ENCODE measurements around the gene PALLD.
A peak's percentile ranks its signal among the peaks of the same experiment; 100 is the strongest.
"Not testable (repeated sequence)": the region's sequence is repeated elsewhere in the genome, so short reads cannot be mapped to it uniquely, and the experiment has no call there.

PALLD gene

DNA sequence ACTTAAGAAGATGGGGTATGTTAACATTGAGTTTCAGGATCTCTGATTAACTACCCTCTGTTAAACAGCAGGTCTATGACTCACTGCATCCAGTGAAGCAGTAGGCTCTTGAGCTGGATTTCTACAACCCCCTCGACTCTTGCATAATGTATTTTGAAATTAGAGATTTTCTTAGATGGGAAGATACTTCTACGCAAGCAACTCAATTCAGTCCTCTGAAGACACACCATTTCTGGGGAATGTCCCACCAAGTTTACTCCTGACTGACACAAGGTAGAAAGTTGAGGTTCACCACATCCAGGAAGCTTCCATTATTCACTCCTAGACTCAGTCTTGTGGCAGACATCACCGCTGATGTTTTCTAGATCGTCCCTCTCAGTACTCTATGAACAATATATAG is 12.9 kb downstream of the PALLD start:
- TF ChIP-seq, protein P1, sequence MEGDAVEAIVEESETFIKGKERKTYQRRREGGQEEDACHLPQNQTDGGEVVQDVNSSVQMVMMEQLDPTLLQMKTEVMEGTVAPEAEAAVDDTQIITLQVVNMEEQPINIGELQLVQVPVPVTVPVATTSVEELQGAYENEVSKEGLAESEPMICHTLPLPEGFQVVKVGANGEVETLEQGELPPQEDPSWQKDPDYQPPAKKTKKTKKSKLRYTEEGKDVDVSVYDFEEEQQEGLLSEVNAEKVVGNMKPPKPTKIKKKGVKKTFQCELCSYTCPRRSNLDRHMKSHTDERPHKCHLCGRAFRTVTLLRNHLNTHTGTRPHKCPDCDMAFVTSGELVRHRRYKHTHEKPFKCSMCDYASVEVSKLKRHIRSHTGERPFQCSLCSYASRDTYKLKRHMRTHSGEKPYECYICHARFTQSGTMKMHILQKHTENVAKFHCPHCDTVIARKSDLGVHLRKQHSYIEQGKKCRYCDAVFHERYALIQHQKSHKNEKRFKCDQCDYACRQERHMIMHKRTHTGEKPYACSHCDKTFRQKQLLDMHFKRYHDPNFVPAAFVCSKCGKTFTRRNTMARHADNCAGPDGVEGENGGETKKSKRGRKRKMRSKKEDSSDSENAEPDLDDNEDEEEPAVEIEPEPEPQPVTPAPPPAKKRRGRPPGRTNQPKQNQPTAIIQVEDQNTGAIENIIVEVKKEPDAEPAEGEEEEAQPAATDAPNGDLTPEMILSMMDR (IDR thresholded peaks at IDR 0.05; ENCODE audit: low read depth, low read length), result no peak
- Histone ChIP-seq H3K36me3 (no peaks in the 10 kb centered on the region), H3K9me3 (no peaks in the 10 kb centered on the region), H3K4me1 (peaks cover 7% of the 10 kb centered on the region), H3K4me3 (ENCODE audit: low read depth, low read length) (no peak overlapping the region), H3K27me3 (no peaks in the 10 kb centered on the region)
- no peak for DNase-seq

DNA sequence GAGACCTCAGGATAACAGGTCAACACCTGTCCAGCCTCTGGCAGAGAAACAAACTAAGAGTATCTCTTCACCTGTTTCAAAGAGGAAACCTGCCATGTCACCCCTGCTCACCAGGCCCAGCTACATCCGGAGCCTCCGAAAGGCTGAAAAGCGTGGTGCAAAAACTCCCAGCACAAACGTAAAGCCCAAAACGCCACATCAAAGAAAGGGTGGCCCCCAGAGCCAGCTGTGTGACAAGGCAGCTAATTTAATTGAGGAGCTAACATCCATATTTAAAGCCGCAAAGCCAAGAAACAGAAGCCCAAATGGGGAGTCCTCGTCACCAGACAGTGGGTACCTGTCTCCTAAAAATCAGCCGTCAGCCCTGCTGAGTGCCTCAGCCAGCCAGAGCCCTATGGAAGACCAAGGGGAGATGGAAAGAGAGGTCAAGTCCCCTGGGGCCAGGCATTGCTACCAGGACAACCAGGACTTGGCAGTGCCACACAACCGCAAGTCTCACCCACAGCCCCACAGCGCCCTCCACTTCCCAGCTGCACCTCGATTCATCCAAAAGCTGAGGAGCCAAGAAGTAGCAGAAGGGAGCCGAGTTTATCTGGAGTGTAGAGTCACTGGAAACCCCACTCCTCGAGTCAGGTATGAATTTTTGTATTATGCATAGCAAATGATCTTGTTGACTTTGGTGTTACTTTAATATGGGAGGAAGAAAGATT is 15.1 kb downstream of the PALLD start:
- TF ChIP-seq, protein P1 (IDR thresholded peaks at IDR 0.05; ENCODE audit: low read depth, low read length), result no peak
- DNase-seq, result no peak
- H3K4me1 ChIP-seq, result peaks cover 7% of the 10 kb centered on the region

DNA sequence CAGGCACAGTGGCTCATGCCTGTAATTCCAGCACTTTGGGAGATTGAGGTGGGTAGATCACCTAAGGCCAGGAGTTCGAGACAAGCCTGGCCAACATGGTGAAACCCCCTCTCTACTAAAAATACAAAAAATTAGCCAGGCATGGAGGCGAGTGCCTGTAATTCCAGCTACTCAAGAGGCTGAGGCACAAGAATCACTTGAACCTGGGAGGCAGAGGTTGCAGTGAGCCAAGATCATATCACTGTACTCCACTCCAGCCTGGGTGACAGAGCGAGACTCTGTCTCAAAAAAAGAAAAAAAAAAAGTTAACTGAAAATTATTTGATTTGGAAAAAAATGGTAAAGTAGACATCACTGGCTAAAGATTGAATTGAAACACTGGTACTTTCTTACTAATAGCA is 17.0 kb downstream of the PALLD start:
- DNase-seq; H3K9me3 ChIP-seq; H3K4me3 ChIP-seq (ENCODE audit: low read depth, low read length); H3K27me3 ChIP-seq; H3K36me3 ChIP-seq; H3K4me1 ChIP-seq: not testable (repeated sequence)

More for the DNA sequence above, 15.1 kb downstream of the PALLD start:
- Histone ChIP-seq H3K4me3 (ENCODE audit: low read depth, low read length) (no peak overlapping the region), H3K9me3 (no peaks in the 10 kb centered on the region), H3K27me3 (no peaks in the 10 kb centered on the region), H3K36me3 (no peaks in the 10 kb centered on the region)

DNA sequence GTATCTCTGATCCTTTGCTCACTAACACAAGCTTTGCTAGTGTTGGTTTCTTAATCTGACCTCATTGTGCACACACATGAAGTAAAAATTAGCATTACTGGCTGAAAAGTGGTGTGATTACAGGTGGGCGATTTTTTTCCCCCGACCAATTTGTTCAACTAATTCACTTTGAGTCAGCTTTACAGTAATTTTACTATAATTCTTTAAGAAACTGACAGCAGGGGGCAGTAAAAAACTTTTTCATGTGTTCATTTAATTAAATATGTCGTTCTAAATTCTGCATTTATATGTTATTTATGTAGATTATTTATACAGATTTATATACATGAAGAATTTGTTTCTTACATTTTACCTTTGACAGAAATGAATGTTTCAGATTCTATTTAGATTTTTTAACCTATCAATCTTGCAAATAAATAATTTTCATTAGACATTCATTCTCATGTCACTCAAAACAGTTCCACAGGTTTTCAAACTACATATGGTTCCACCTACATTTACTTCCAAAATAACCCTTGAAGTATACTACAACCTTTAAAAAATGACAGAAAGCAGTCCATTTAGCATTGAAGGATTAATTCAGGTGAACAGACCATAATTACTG is 17.5 kb downstream of the PALLD start:
- no peak overlapping the region for H3K4me3 ChIP-seq (ENCODE audit: low read depth, low read length)
- TF ChIP-seq, protein P1 (IDR thresholded peaks at IDR 0.05; ENCODE audit: low read depth, low read length), result peak; percentile 42; the same call in 1 of the 2 replicates
- no peak for DNase-seq
- peaks cover 7% of the 10 kb centered on the region for H3K4me1 ChIP-seq
- no peaks in the 10 kb centered on the region for H3K27me3 ChIP-seq
- no peaks in the 10 kb centered on the region for H3K36me3 ChIP-seq
- no peaks in the 10 kb centered on the region for H3K9me3 ChIP-seq

DNA sequence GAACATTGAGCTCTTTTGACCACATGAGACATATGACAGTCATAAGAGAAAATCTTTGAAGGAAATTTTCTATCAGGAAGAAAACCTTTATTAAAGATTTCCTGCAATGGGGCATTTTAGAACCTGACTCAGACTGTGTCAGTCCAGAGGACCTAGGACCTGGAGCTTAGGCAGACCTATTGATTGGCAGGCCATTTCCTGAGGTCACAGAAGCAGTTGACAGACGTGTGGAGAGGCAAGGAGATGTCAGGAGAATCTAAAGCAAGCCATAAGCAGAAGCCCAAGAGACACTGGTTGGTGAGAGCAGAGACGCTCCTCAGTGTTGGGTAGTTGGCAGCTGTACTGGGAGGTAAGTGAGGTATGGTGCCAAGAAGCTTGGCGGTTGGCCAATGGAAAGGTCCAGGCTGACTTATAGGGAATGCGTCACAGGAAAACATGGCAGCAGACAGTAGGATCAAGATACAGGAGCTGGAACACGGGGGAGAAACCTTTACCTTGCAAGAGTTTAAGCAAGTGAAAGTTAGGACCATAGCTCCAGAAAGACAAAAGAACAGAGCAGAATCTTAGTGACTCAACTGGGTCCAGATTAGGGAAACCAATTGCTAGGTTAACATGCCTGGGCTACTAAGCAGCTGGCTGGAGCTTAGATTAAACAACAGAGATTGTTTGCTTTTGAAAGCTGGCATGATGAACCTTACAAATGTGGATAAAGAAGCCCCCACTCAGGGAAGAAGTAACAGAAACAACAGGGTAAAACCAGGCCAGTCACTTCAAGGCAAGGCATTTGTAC is 18.6 kb downstream of the PALLD start:
- TF ChIP-seq, protein P1 (IDR thresholded peaks at IDR 0.05; ENCODE audit: low read depth, low read length), result no peak
- no peaks in the 10 kb centered on the region for H3K27me3 ChIP-seq

DNA sequence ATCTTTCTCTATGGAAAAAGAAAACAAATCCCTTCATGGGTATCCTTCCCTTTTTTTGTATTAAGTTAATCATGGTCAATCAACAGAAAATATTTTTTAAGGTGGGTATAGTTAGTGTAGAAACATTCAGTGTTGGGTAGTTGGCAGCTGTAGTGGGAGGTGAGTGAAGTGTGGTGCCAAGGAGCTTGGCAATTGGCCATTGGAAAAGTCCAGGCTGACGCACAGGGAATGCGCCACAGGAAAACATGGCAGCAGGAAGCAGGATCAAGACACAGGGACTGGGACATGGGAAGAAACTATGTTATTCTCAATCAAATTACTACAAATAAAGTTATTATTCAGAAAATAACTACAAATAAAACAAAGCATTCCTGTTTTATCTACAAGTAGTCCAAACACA is 20.0 kb downstream of the PALLD start:
- Histone ChIP-seq H3K4me3 (ENCODE audit: low read depth, low read length) (no peak overlapping the region), H3K9me3 (no peaks in the 10 kb centered on the region), H3K4me1 (peaks cover 4% of the 10 kb centered on the region), H3K36me3 (no peaks in the 10 kb centered on the region), H3K27me3 (no peaks in the 10 kb centered on the region)
- TF ChIP-seq, protein P1 (IDR thresholded peaks at IDR 0.05; ENCODE audit: low read depth, low read length), result no peak
- no peak for DNase-seq

More for the DNA sequence above, 18.6 kb downstream of the PALLD start:
- Histone ChIP-seq H3K36me3 (no peaks in the 10 kb centered on the region), H3K9me3 (no peaks in the 10 kb centered on the region), H3K4me3 (ENCODE audit: low read depth, low read length) (no peak overlapping the region), H3K4me1 (peaks cover 7% of the 10 kb centered on the region)
- peak; percentile 54 for DNase-seq
